ENCODE measurements around the gene SLC44A5.
"Not testable (repeated sequence)": the region's sequence is repeated elsewhere in the genome, so short reads cannot be mapped to it uniquely, and the experiment has no call there.

SLC44A5 gene

GRCh38 chr1:75366595-75366994 lies 244.3 kb downstream of the SLC44A5 start:
- no peaks in the 10 kb centered on the region for H3K36me3 Mint-ChIP-seq (ENCODE audit: low read depth)
- no peaks in the 10 kb centered on the region for H3K4me1 Mint-ChIP-seq (ENCODE audit: low read depth)
- H3K27ac Mint-ChIP-seq, result no peak overlapping the region
- H3K4me3 Mint-ChIP-seq, result no peak overlapping the region
- H3K9me3 Mint-ChIP-seq, result peaks cover 14% of the 10 kb centered on the region
- H3K27me3 Mint-ChIP-seq (ENCODE audit: low read depth), result no peaks in the 10 kb centered on the region

DNA sequence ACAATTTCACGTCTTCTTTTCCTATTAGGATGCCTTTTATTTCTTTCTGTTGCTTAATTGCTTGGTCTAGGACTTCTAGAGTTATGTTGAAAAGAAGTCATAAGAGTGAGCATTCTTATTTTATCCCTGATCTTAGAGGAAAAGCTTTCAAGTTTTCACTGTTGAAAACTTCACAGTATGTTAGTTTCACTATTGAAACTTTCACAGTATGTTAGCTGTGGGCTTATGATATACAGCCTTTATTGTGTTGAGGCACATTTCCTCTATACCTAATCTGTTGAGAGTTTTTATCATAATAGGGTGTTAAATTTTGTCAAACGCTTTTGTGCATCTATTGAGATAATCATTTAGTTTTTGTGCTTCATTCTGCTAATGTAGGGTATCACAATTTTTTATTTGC lies 249.7 kb downstream of the SLC44A5 start:
- H3K27me3 Mint-ChIP-seq (ENCODE audit: low read depth), result no peaks in the 10 kb centered on the region
- no peak overlapping the region for H3K4me3 Mint-ChIP-seq
- H3K4me1 Mint-ChIP-seq (ENCODE audit: low read depth), result no peaks in the 10 kb centered on the region
- no peak overlapping the region for H3K27ac Mint-ChIP-seq
- peaks cover 2% of the 10 kb centered on the region for H3K9me3 Mint-ChIP-seq
- H3K36me3 Mint-ChIP-seq (ENCODE audit: low read depth), result no peaks in the 10 kb centered on the region

- not testable (repeated sequence) for H3K4me3 Mint-ChIP-seq; H3K9me3 Mint-ChIP-seq; H3K4me1 Mint-ChIP-seq (ENCODE audit: low read depth)
These were observed 256.6 kb downstream of the SLC44A5 start for GRCh38 chr1:75354267-75354666.

DNA sequence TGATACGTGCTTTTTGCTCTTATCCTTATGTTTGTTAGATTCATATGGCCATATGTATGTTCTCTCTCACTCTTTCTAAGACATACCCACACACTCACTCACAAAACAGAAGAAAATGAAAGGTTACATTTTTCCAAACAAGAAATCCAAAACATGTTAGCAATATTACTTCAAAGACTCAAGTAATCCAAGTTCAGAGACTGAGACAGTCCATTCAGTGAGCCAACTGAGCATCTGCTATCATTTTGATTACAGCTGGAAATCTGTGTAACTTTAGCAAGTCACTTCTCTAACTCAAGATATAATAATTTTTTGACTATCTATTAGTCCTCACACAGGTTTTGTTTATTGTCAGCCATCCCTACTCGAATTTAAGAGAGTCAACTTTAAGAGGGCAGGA lies 257.9 kb downstream of the SLC44A5 start:
- Mint-ChIP-seq H3K36me3 (ENCODE audit: low read depth) (no peaks in the 10 kb centered on the region), H3K4me1 (ENCODE audit: low read depth) (no peaks in the 10 kb centered on the region), H3K4me3 (no peak overlapping the region), H3K9me3 (no peaks in the 10 kb centered on the region), H3K27me3 (ENCODE audit: low read depth) (no peaks in the 10 kb centered on the region), H3K27ac (no peak overlapping the region)

More at GRCh38 chr1:75354267-75354666, 256.6 kb downstream of the SLC44A5 start:
- not testable (repeated sequence) for H3K27ac Mint-ChIP-seq; H3K27me3 Mint-ChIP-seq (ENCODE audit: low read depth); H3K36me3 Mint-ChIP-seq (ENCODE audit: low read depth)

- no peaks in the 10 kb centered on the region for H3K4me1 Mint-ChIP-seq (ENCODE audit: low read depth)
- no peaks in the 10 kb centered on the region for H3K36me3 Mint-ChIP-seq (ENCODE audit: low read depth)
- no peaks in the 10 kb centered on the region for H3K9me3 Mint-ChIP-seq
- H3K27me3 Mint-ChIP-seq (ENCODE audit: low read depth), result no peaks in the 10 kb centered on the region
- no peak overlapping the region for H3K27ac Mint-ChIP-seq
- no peak overlapping the region for H3K4me3 Mint-ChIP-seq
These were observed 265.2 kb downstream of the SLC44A5 start for GRCh38 chr1:75345538-75346292.

- Mint-ChIP-seq H3K4me1 (ENCODE audit: low read depth) (no peaks in the 10 kb centered on the region), H3K36me3 (ENCODE audit: low read depth) (no peaks in the 10 kb centered on the region), H3K4me3 (no peak overlapping the region), H3K9me3 (no peaks in the 10 kb centered on the region), H3K27me3 (ENCODE audit: low read depth) (no peaks in the 10 kb centered on the region), H3K27ac (no peak overlapping the region)
These were observed 268.1 kb downstream of the SLC44A5 start for GRCh38 chr1:75342786-75343185.

- no peak overlapping the region for H3K4me3 Mint-ChIP-seq
- H3K27ac Mint-ChIP-seq, result no peak overlapping the region
- no peaks in the 10 kb centered on the region for H3K27me3 Mint-ChIP-seq (ENCODE audit: low read depth)
- H3K36me3 Mint-ChIP-seq (ENCODE audit: low read depth), result no peaks in the 10 kb centered on the region
- no peaks in the 10 kb centered on the region for H3K4me1 Mint-ChIP-seq (ENCODE audit: low read depth)
- H3K9me3 Mint-ChIP-seq, result no peaks in the 10 kb centered on the region
These were observed 269.4 kb downstream of the SLC44A5 start for GRCh38 chr1:75341537-75341936.

DNA sequence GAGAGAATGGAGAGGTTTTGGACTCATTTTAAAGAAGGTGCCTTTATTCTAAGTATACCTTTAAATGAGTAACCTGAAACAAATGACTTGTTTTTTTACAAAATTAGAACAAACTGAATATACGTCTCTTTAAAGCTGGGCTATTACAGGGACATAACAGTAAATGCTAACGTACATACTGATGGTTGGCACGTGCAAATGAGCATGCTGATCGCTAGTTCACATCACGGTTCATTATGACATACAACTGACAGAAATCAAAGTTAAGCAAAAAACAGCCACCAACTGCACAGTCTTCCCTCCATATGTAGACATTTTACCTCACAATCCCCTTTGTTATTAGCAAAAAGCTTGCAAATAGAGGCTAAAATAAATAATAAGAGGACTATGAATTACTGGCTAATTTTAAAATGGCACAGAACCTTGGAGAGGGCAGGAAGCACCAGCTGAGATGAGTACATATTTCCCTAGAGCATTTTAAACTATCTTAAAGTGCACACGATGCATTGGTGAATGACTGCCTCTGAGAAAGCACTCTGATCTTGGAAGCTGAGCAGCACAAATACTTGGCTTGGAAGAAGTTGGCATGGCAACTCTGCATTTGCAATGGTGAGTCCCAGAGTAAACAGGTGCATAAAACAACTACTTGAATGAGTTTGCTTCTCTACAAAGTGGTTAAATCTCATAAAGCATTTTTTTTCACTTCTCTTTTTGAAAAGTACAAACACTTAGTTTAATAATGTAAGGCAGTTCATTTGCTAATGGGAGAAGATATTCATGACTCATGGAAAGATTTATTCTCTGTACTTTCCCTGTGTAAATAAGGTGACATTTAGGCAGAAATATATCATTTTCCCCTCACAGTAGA lies 272.1 kb downstream of the SLC44A5 start:
- Mint-ChIP-seq H3K4me1 (ENCODE audit: low read depth) (no peaks in the 10 kb centered on the region), H3K4me3 (no peak overlapping the region), H3K27ac (no peak overlapping the region), H3K9me3 (no peaks in the 10 kb centered on the region), H3K27me3 (ENCODE audit: low read depth) (no peaks in the 10 kb centered on the region), H3K36me3 (ENCODE audit: low read depth) (no peaks in the 10 kb centered on the region)

- H3K36me3 Mint-ChIP-seq (ENCODE audit: low read depth), result no peaks in the 10 kb centered on the region
- H3K4me1 Mint-ChIP-seq (ENCODE audit: low read depth), result no peaks in the 10 kb centered on the region
- H3K9me3 Mint-ChIP-seq, result no peaks in the 10 kb centered on the region
- H3K27me3 Mint-ChIP-seq (ENCODE audit: low read depth), result no peaks in the 10 kb centered on the region
- H3K4me3 Mint-ChIP-seq, result no peak overlapping the region
- no peak overlapping the region for H3K27ac Mint-ChIP-seq
These were observed 276.0 kb downstream of the SLC44A5 start for GRCh38 chr1:75334876-75335389.

- H3K4me3 Mint-ChIP-seq, result no peak overlapping the region
- H3K4me1 Mint-ChIP-seq (ENCODE audit: low read depth), result no peaks in the 10 kb centered on the region
- H3K27me3 Mint-ChIP-seq (ENCODE audit: low read depth), result no peaks in the 10 kb centered on the region
- no peaks in the 10 kb centered on the region for H3K36me3 Mint-ChIP-seq (ENCODE audit: low read depth)
- H3K9me3 Mint-ChIP-seq, result no peaks in the 10 kb centered on the region
- H3K27ac Mint-ChIP-seq, result no peak overlapping the region
These were observed 280.3 kb downstream of the SLC44A5 start for GRCh38 chr1:75330624-75331023.

DNA sequence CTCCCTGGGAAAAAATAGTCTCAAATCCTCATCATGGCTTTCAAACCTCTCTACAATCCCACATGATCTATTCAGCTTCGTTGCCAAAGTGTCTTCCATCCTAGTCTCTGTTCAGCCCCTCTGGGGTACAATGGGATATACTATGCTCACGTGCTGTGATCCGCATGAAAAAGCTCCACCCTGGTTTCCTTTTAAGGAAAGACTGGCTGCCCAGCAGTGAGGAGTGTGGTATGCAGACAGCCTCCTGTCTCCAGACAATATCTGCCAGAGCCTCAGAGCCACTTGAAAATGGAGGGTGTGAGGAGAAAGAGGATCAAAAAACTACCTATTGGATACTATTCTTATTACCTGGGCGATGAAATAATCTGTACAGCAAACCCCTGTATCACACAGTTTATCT lies 282.2 kb downstream of the SLC44A5 start:
- H3K36me3 Mint-ChIP-seq (ENCODE audit: low read depth), result no peaks in the 10 kb centered on the region
- H3K9me3 Mint-ChIP-seq, result no peaks in the 10 kb centered on the region

DNA sequence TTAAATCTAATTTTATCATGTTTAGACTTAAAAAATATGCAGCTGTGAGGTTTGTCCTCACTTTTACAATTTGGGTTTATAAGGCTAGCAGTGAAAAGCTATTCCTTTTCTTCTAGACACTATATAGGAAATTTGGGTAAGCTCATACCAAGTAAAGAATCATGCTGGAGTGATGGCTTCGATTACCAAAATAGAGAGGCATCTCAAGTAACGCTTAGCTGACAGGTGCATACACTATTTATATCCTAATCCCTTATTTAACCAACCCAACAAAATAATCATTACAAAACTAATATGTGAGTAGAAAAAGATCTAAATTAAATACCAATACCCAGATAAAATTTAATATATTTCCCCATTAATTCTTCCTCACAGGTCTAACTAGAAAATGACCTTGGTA lies 283.5 kb downstream of the SLC44A5 start:
- no peaks in the 10 kb centered on the region for H3K4me1 Mint-ChIP-seq (ENCODE audit: low read depth)
- H3K4me3 Mint-ChIP-seq, result no peak overlapping the region

More for the DNA sequence above, 282.2 kb downstream of the SLC44A5 start:
- Mint-ChIP-seq H3K27me3 (ENCODE audit: low read depth) (no peaks in the 10 kb centered on the region), H3K27ac (no peak overlapping the region), H3K4me1 (ENCODE audit: low read depth) (no peaks in the 10 kb centered on the region), H3K4me3 (no peak overlapping the region)

GRCh38 chr1:75317976-75318375 lies 292.9 kb downstream of the SLC44A5 start:
- Mint-ChIP-seq H3K27me3 (ENCODE audit: low read depth) (no peaks in the 10 kb centered on the region), H3K4me3 (no peak overlapping the region), H3K9me3 (no peaks in the 10 kb centered on the region), H3K27ac (no peak overlapping the region), H3K4me1 (ENCODE audit: low read depth) (no peaks in the 10 kb centered on the region), H3K36me3 (ENCODE audit: low read depth) (no peaks in the 10 kb centered on the region)

More for the DNA sequence above, 283.5 kb downstream of the SLC44A5 start:
- Mint-ChIP-seq H3K27ac (no peak overlapping the region), H3K36me3 (ENCODE audit: low read depth) (no peaks in the 10 kb centered on the region), H3K9me3 (no peaks in the 10 kb centered on the region), H3K27me3 (ENCODE audit: low read depth) (no peaks in the 10 kb centered on the region)

- no peaks in the 10 kb centered on the region for H3K27me3 Mint-ChIP-seq (ENCODE audit: low read depth)
- H3K27ac Mint-ChIP-seq, result no peak overlapping the region
- no peaks in the 10 kb centered on the region for H3K36me3 Mint-ChIP-seq (ENCODE audit: low read depth)
- H3K4me1 Mint-ChIP-seq (ENCODE audit: low read depth), result no peaks in the 10 kb centered on the region
- H3K4me3 Mint-ChIP-seq, result no peak overlapping the region
- H3K9me3 Mint-ChIP-seq, result no peaks in the 10 kb centered on the region
These were observed 294.7 kb downstream of the SLC44A5 start for GRCh38 chr1:75316230-75316629.

- Mint-ChIP-seq H3K27ac (no peak overlapping the region), H3K36me3 (ENCODE audit: low read depth) (no peaks in the 10 kb centered on the region), H3K27me3 (ENCODE audit: low read depth) (no peaks in the 10 kb centered on the region), H3K4me3 (no peak overlapping the region), H3K9me3 (no peaks in the 10 kb centered on the region), H3K4me1 (ENCODE audit: low read depth) (no peaks in the 10 kb centered on the region)
These were observed 298.3 kb downstream of the SLC44A5 start for GRCh38 chr1:75312620-75313019.

All from T-helper 1 cell treated with Interleukin-12 subunit alpha and Interleukin-12 subunit beta and Interleukin-4 antibody, amounts not matched to agents 30 μg/mL and 1 μg/mL, for 36 hours (primary cell).